Islet precursor cell (in vitro differentiated cells): ENCODE results near the gene BMAL2.
A peak's percentile ranks its signal among the peaks of the same experiment; 100 is the strongest.

Experiments used
- DNase-seq: peaks from one replicate; pipeline ENCODE4 v3.0.0-alpha.2; 2018

BMAL2 gene

DNA sequence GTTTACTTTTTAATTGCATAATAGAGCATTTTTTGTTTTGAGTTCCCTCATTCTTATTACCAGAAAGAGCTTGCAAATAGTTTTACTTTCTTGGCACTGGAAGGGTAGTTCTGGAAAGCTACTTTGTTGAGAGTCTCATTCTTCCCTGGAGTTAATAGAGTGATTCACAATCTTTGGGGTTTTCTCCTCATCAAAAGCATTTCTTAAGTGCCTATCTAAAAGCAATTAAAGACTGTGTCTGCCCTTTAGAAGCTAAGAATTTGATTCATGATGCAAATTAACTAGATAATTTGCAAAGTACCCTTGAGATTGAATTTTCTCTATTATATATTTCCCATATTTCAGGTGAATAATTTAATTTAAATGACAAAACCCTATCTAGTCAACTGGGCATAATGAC is 8.1 kb upstream of the BMAL2 start:
- no peak for DNase-seq

DNA sequence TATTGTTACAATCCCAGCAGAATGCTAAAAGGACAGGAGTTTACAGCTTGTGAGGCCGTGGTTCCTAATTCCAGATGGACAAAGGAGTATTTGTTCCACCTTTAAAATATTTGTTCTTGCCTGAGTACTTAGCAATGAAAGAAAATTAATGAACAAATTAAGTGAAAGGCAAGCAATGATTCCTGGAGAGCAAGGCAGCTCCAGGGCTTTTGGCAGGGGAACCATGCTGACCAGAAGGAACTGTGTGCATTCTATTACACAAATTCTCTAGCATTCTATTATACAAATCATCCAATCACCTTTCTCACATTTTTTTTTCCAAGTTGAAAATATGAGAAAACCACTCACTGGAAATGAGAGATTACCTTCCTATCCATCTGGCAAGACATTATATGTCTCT is 1.8 kb upstream of the BMAL2 start:
- DNase-seq: no peak

DNA sequence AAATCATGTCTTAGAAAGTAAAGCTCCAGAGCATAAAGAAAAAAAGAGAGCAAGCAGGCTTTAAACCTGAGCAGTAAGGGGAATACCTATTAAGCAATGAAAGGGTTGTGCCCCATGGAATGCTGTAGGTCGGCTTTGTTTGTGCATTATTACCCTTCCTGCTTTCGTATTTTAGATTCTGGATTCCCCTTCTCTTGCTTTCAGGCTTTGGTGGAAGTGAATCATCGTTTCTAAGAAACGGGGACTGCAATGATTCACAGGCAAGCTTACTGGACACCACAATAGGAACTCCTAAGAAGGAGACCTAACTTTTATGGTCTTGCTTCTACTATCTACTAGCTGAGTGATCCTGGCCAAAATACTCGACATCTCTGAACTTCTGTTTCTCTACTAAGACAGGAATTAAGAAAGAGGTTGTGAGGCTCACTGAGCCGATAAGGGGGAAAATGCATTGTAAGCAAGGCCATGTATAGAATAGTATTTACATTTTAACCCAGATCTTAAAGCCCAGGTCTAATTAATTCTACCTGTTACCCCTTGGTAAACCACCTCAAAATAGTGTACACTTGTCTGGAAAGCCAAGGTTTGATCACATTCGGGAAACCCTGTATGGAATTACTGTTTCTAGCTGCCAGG is 1.2 kb upstream of the BMAL2 start:
- peak; percentile 81 for DNase-seq

GRCh38 chr12:27331927-27332324 is 710 bp upstream of the BMAL2 start:
- DNase-seq: no peak

DNA sequence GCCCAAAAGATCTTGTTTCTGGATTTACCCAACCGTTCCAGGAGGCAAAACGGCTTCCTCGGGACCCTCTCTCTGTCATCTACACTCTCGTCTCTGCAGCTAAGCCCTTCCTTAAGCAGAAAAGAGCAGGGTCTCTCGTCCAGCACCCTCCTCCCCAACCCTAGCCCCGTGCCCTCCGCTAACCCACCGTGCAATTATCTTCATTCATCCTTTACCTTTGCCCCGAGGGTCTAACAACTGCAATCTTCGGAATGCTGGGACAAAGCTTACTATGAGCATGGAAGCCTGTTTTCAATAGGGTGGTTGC is 276 bp upstream of the BMAL2 start:
- no peak for DNase-seq

- DNase-seq: peak; percentile 68
These were observed 870 bp downstream of the BMAL2 start for GRCh38 chr12:27333403-27334009.

GRCh38 chr12:27334042-27334720 is 1.5 kb downstream of the BMAL2 start:
- no peak for DNase-seq

DNA sequence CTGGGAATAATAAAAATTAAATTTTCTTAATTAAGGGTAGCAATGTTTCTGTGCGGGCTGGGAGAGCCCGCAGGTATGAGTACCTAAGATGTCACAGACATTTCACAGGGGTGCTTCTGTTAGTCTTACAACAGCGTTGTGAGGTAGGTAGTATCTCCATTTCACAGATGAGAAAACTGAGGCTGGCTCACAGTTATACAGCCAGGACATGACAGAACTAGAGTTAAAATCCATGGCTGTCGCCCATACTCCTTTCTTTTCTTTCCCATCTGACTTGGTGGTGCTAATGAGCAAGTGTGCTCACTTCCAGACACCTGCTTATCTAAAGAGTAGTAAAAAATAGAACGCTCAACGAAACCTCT is 2.1 kb downstream of the BMAL2 start:
- no peak for DNase-seq

- no peak for DNase-seq
These were observed 3.0 kb downstream of the BMAL2 start for GRCh38 chr12:27335364-27336281.

GRCh38 chr12:27336282-27336653 is 3.6 kb downstream of the BMAL2 start:
- no peak for DNase-seq

- DNase-seq: no peak
These were observed 4.7 kb downstream of the BMAL2 start for GRCh38 chr12:27337376-27337775.

DNA sequence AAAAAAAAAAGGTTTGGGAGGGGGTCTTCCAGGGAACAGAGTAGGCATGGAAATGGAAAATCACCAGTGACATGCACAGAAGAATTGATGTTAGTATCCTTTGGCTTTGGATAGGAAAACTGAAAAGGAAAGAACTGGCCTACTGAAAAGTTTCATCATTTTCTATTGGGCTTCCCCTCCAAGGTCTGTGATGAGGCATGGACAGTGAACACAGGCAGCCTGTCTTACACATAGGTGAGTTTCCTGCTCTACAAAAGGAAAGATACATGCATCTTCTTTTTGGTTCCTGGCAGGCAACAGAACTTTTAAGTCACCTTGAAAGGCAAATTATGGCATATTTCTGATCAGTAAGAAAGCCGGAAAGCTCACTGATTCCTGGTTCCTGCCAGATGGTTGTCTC is 5.8 kb downstream of the BMAL2 start:
- no peak for DNase-seq

- no peak for DNase-seq
These were observed 8.3 kb downstream of the BMAL2 start for GRCh38 chr12:27340971-27341370.

DNA sequence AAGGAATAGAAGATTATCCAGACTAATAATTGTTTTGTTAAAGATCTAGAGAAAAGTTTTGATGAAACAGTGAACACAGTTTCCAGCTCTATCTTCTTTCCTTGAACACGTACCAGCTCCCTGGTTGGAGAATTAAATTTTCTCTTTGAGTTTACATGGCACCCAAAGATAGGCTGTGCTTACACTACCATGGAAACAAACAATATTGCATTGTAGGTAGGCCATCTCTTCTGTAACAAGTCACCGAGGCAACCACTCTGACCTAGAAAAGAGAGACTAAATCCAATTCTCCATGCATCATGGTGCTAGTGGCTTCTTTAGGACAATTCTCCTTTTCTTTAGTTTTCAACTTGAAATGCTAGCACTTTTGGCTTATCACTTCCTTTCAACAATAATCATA is 9.9 kb downstream of the BMAL2 start:
- no peak for DNase-seq

DNA sequence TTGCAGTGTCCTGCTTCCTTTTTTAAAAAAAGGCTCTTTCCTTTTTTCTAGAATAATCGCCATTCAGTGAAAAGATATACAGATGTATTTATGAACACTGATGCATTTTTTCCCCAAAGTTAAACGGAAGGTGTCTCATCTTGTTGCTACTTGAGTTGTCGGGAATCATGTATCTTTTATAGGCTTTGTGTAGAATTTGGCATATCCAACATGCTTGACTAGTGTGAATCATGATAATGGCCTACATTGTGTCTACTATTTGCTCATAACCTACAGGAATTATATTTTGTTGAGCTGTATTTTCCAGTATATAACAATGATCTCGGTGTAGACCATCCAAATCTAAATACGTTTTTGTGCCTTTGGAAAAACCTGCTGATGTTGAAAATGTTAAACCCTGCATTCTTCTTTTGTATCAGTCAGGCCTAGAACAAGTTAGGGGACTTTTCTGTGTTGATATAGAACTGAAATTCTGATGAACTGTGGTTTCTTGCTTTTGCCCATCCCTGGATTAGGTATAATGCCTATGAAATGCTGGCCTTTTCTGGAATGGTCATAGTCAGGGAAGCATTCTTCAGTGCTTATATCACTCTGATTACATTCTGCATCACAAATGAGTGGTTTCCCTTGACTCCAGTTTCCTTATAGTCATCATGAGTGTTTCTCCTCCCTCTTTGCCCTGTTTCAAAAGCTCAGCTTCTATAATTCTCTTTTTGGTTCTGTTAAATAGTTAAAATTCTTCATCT is 10.8 kb downstream of the BMAL2 start:
- DNase-seq: no peak

DNA sequence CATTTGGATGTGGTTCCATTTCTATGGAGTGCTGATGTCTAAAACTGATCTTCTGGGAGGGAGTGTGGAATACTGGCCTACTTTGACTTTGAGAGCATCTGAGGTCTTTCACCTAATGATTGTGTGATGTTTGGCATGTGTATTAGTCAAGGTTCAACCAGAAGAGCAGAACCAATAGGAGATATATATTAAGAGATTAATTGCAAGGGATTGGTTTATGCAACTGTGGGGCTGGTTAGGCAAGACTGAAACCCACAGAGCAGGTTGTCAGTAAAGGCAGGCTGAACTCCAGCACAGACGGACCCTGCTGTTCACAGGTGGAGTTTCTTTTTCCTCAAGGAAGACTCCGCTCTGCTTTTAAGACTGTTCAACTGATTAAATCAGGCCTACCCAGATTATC is 11.6 kb downstream of the BMAL2 start:
- no peak for DNase-seq

GRCh38 chr12:27344760-27345159 is 12.1 kb downstream of the BMAL2 start:
- no peak for DNase-seq

- DNase-seq: no peak
These were observed 12.7 kb downstream of the BMAL2 start for GRCh38 chr12:27345376-27345775.

DNA sequence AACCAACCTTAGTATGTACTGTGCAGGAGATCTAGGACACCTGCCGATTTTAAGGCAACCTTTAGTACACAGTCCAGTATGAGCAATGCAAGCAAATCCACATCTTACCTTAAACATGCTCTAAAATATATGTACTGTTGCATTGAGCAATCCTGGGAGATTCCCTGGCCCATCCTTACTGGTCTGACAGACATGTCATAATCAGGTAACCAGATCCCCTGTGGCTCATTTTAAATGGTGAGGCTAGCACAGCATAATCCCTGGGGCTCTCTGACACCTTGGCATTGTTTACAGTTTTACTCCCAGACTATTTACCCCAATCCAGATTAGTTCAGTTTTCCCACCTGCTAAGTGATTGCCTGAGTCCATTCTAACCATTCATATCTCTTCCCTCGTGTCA is 15.1 kb downstream of the BMAL2 start:
- DNase-seq: no peak

DNA sequence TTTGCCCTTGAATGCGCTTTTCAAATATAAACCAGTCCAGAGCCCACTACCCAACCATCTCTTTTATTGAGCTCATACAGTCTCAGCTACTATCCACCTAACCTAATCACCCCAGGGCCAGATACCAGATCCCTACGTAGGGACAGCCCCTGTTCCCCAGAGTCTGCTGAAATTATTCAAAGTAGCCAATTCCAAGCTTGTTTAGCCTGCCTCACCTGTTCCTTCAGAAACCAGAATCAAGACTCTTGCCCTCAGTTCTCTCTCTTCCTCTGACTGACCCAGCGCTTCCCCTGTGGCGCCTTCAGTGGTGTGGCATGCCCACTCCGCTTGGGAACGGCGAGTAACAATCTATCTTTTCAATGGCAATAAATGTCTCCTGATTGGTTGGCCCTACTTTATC is 18.8 kb downstream of the BMAL2 start:
- no peak for DNase-seq

GRCh38 chr12:27355486-27355885 is 22.9 kb downstream of the BMAL2 start:
- DNase-seq: no peak

DNA sequence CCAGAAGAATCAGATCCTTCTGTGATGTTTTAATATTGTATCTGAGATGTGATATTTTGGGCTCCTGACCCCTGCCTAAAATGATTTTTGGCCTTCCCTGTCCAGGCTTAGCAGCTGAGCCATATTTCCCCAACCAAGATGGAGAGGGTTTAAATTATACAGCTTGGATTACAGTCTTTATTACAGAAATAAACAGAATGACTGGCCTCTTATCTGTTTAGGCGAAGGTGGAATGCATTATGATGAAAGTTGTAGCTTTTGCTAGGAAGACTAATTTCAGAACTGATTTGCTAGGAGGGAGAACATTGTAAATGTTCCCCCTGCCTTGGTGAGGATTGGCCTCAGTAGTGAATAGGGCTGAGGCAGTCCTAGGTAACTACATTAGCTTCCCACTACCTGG is 23.3 kb downstream of the BMAL2 start:
- DNase-seq: no peak
